ENCODE data around the gene RAP1GAP.

- TF ChIP-seq CTCF (IDR thresholded peaks at IDR 0.05; ENCODE audit: low read depth, low read length, missing input control) (no peak), SP1 (IDR thresholded peaks at IDR 0.05) (no peak), ATF3 (IDR thresholded peaks at IDR 0.05) (no peak), MAX (IDR thresholded peaks at IDR 0.05) (no peak), EGR1 (IDR thresholded peaks at IDR 0.05; ENCODE audit: low read depth in 2 of 2) (no peak), HNF4A (conservative IDR thresholded peaks at IDR 0.05) (no peak), YY1 (IDR thresholded peaks at IDR 0.05) (no peak), GABPA (IDR thresholded peaks at IDR 0.05 in 1 of 2, conservative IDR thresholded peaks at IDR 0.05 in 1 of 2) (no peak)
Observed at GRCh38 chr1:21685946-21686678, 17.0 kb upstream of the RAP1GAP start.

All from liver (tissue), 3 donors.